SK-N-SH treated with all-trans-retinoic acid at 6 μM for 48 hours (cell line): ENCODE data around the gene NRXN3.

ENCODE experiments used
- ISL1 ChIP-seq: fragments of 250-450 bp; sonication (Bioruptor Pico); IDR thresholded peaks from 2 replicates; pipeline ENCODE4 v2.1.2; 2022; ENCODE audit warnings: mild to moderate bottlenecking, moderate library complexity
- POU6F1 ChIP-seq: fragments of 250-450 bp; sonication (Bioruptor Pico); IDR thresholded peaks from 2 replicates; pipeline ENCODE4 v1.8.0; 2021; ENCODE audit warnings: low read depth, mild to moderate bottlenecking, moderate library complexity, borderline replicate concordance
- ZNF70 ChIP-seq: fragments of 450-650 bp; formaldehyde crosslinking; IDR thresholded peaks from 2 replicates; pipeline ENCODE4 v1.5.0; 2020; ENCODE audit warnings: mild to moderate bottlenecking, moderate library complexity

GRCh38 chr14:78207414-78207813 is 37.2 kb downstream of the NRXN3 start:
- TF ChIP-seq ISL1 (CRISPR knock-in tag) (no peak), POU6F1 (CRISPR knock-in tag) (no peak), ZNF70 (CRISPR knock-in tag) (no peak)
